ENCODE data around the gene KCTD16.

DNA sequence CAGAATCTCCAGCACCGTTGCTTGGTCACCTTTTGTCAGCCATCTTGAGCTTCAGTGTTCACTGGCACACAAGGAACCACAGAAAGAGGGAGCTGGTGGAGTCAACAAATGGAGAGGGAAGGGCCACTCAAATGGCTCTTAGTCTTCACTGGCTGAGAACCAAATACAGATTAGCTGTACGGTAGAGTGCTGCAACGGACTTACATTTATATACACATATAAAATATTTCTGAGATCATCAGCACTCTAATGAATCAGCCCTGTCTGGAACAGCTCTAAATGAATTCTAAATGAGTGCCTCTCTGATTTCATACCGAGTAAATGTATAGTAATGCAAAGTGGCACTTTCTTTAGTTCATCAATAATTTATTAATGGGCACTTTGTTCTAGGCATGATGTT, 24.8 kb downstream of the KCTD16 start:
- no peak for TF ChIP-seq EZH2 (IDR thresholded peaks at IDR 0.05; ENCODE audit: borderline replicate concordance, low read depth, low read length, severe bottlenecking)
- TF ChIP-seq CTCF (IDR thresholded peaks at IDR 0.05; ENCODE audit: borderline replicate concordance, extremely low read depth, low read length, poor library complexity, severe bottlenecking): no peak
